Thoracic aorta (tissue), 2 donors: Measurements from ENCODE around the gene GAS6. TPM values are rescaled to one million over a fixed set of nuclear protein-coding genes. Genes with fewer than 3 reads are reported as not detected.

Experiments used
- ATAC-seq: fragments of 150-250 bp; one replicate; pipeline ENCODE4 v1.8.0; 2017; ENCODE audit warnings: low read depth; ENCODE audit not compliant: insufficient number of reproducible peaks, low FRiP score
- DNase-seq: peaks from one replicate; pipeline ENCODE4 v3.0.0-alpha.2; 2020; ENCODE audit warnings: low spot score
- H3K27ac ChIP-seq, 2 donors: fragments of 200-600 bp; sonication (generic); 1 replicate in 1 of 2; 2 replicates in 1 of 2; pipeline ENCODE4 v1.5.1; 2016; ENCODE audit warnings: mild to moderate bottlenecking in 2 of 2, moderate library complexity in 2 of 2
- H3K27me3 ChIP-seq: fragments of 200-600 bp; sonication (generic); replicated peaks from 2 replicates; pipeline ENCODE4 v1.6.0; 2016; ENCODE audit warnings: mild to moderate bottlenecking; ENCODE audit not compliant: insufficient read depth
- H3K36me3 ChIP-seq: fragments of 200-600 bp; sonication (generic); one replicate; pipeline ENCODE4 v1.5.1; 2016
- H3K4me1 ChIP-seq, 2 donors: fragments of 200-600 bp; sonication (generic); 1 replicate in 1 of 2; 2 replicates in 1 of 2; pipeline versions ENCODE4 v1.5.1 to v1.6.0; 2016; ENCODE audit warnings: low read depth in 2 of 2, mild to moderate bottlenecking in 1 of 2; ENCODE audit not compliant: control insufficient read depth in 1 of 2
- H3K4me3 ChIP-seq: fragments of 200-600 bp; sonication (generic); 2 replicates; pipeline ENCODE4 v1.5.1; 2016; ENCODE audit warnings: mild to moderate bottlenecking
- H3K9me3 ChIP-seq: fragments of 200-600 bp; sonication (generic); 2 replicates; pipeline ENCODE4 v1.5.1; 2016
- CTCF ChIP-seq: fragments of 200-600 bp; sonication (generic); IDR thresholded peaks from one replicate; pipeline ENCODE4 v1.5.1; 2019; ENCODE audit warnings: antibody characterized with exemption
- total RNA-seq, 2 donors: library from RNA; depleted of rRNA; stranded (reverse); fragments of >200 nt; gene quantifications; one replicate each; pipeline versions ENCODE4 v1.1.0 to v1.2.3, GENCODE V29; 2016

Gene GAS6
- total RNA-seq, 2 donors from 2014 or later = 854 to 1,319 TPM

- Histone ChIP-seq H3K4me1 (no peaks in the 10 kb centered on the region), H3K4me3 (no peak overlapping the region), H3K36me3 (no peaks in the 10 kb centered on the region), H3K27me3 (no peaks in the 10 kb centered on the region), H3K9me3 (no peaks in the 10 kb centered on the region), H3K27ac (no peak overlapping the region)
- no peak for TF ChIP-seq CTCF
- no peak for DNase-seq
- ATAC-seq = no peak
These were observed 79.2 kb downstream of the GAS6 start for GRCh38 chr13:113784645-113785024.

- Histone ChIP-seq H3K9me3 (no peaks in the 10 kb centered on the region), H3K27ac (no peak overlapping the region), H3K4me3 (no peak overlapping the region), H3K36me3 (no peaks in the 10 kb centered on the region), H3K27me3 (no peaks in the 10 kb centered on the region), H3K4me1 (no peaks in the 10 kb centered on the region)
- no peak for TF ChIP-seq CTCF
- no peak for DNase-seq
- no peak for ATAC-seq
These were observed 79.8 kb downstream of the GAS6 start for GRCh38 chr13:113783966-113784644.

- no peak for TF ChIP-seq CTCF
- H3K4me1 ChIP-seq = no peaks in the 10 kb centered on the region
- no peaks in the 10 kb centered on the region for H3K27me3 ChIP-seq
- H3K9me3 ChIP-seq = no peaks in the 10 kb centered on the region
- DNase-seq (no peak), ATAC-seq (no peak)
- no peak overlapping the region for H3K27ac ChIP-seq
- no peaks in the 10 kb centered on the region for H3K36me3 ChIP-seq
- no peak overlapping the region for H3K4me3 ChIP-seq
These were observed 80.5 kb downstream of the GAS6 start for GRCh38 chr13:113783200-113783881.

- Histone ChIP-seq H3K4me3 (no peak overlapping the region), H3K4me1 (no peaks in the 10 kb centered on the region), H3K27ac (no peak overlapping the region), H3K27me3 (no peaks in the 10 kb centered on the region), H3K36me3 (no peaks in the 10 kb centered on the region), H3K9me3 (no peaks in the 10 kb centered on the region)
- no peak for ATAC-seq
- no peak for TF ChIP-seq CTCF
- DNase-seq = no peak
These were observed 81.4 kb downstream of the GAS6 start for GRCh38 chr13:113782472-113782871.

GRCh38 chr13:113781571-113781970, 82.3 kb downstream of the GAS6 start:
- Histone ChIP-seq H3K4me1 (no peaks in the 10 kb centered on the region), H3K4me3 (no peak overlapping the region), H3K27ac (no peak overlapping the region), H3K9me3 (no peaks in the 10 kb centered on the region), H3K36me3 (no peaks in the 10 kb centered on the region), H3K27me3 (no peaks in the 10 kb centered on the region)
- no peak for DNase-seq
- no peak for TF ChIP-seq CTCF
- no peak for ATAC-seq
